ENCODE results near the gene ASCL5.

ASCL5 gene

GRCh38 chr1:201109651-201110050 is 17.3 kb downstream of the ASCL5 start:
- FAIRE-seq: no peak

DNA sequence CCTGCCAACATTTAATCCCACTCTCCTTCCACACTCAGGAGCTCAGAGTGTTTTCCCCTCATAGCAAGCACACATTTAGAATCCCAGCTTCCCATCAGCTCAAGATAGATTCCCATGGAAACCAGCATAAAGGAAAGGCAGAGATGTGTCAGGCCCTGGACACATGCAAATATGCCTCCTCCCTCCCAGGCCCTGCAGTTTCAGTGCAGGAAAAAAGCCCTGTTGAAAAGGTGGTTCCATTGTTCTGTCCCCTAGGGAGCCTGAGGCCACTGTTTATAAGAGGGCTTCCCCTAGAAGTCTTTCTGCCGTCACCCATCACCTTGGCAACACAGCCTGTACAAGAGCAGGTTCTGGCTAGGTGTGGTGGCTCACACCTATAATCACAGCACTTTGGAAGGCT is 18.4 kb downstream of the ASCL5 start:
- no peak for FAIRE-seq

DNA sequence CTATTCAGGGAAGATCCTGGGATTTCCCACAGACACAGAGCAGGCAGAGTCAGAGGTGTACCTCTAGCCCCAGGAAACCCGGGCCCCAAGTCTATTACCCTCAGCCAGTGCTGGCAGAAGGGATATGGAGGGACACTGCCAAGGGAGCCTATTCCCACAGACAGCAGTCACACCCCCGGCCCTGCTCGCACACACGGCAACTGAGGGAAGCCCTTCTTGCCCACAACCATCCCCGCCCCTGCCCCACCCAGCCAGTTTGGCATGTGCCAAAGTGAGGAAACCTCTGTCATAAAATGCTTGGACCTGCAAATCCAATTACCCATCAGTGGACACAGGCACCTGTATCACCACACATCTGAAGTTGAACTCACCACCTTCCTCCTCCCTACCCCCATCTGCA is 21.3 kb downstream of the ASCL5 start:
- FAIRE-seq: no peak

DNA sequence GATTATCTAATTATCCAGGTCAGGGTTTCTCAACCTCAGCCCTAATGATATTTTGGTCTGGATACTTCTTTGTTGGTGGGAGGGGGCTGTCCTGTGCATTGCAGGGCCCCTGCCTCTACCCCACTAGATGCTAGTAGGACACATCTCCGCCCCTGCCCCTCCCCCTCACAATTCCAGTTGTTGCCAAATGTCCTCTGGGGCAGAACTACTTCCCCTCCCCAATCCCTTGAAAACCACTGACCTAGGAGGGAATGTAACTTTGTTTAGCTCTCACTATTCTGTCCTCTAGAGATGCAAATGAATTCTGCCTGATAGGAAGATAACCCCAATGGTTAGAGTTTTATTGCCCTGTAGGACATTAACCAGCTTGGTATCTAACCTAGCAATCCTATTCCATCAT is 22.8 kb downstream of the ASCL5 start:
- FAIRE-seq: no peak

DNA sequence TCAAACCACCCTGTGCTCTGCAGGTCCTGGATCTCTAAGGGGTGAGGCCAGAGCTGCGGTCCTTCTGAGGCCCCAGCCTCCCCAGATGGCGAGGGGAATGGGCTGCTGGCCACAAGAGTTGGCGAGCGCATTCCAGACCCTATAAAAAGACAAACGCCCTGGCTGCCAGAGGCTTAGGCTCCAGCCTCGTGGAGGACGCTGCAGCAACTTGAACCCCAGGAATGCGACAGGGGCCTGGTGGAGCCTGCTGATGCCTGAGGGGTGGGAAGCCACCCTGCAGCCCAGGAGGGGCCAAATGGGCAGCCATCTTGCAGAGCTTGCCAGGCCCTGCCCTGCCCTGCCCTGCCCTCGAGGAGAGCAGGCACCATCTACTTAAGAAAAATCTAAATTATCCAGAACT is 23.3 kb downstream of the ASCL5 start:
- FAIRE-seq: no peak

- FAIRE-seq: no peak
Measured at GRCh38 chr1:201100169-201100930, 26.6 kb downstream of the ASCL5 start.

GRCh38 chr1:201098992-201099677 is 27.8 kb downstream of the ASCL5 start:
- FAIRE-seq: no peak

DNA sequence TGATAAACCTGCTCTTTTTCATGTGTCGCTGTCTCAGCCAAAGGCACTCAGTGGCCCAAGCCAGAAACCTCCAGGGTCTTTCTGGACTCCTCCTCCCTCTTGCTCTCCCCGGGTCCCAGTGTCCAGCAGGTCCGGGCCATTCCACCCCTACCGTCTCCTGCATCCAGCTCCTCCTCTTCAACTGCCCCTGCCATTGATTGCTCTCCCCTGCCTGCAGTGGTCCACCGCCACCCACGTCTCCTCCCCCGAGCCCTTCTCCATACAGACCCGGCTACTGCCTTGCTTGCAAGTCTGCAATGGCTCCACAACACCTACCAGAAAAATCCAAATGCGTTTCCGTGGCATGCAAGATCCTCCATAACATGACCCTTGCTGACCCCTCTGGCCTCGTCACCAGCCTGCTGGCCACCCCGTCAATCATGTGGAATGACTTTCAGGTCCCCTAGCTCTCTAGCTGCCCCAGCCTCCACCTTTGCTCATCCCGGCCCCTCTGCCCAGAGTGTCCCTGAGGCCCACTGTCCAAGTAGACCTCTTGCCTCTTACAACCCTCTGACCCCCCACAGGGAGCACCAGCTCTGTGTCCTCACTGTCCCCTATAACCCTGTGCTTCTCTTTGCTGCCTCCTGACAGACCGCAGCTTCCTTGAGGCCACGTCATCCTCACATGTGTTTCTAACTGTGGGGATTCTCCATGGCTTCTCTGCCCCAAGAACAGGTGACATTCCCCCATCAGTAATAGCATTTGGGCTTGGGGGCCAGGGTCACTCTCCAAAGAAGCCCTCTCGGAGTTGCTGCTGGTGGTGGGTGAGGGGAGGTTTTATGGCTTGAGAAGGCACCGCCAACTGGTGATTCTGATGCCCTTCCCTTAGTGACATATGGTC is 29.8 kb downstream of the ASCL5 start:
- FAIRE-seq: no peak

GRCh38 chr1:201096041-201096461 is 30.9 kb downstream of the ASCL5 start:
- FAIRE-seq: no peak

- FAIRE-seq: no peak
Measured at GRCh38 chr1:201095581-201095980, 31.4 kb downstream of the ASCL5 start.

DNA sequence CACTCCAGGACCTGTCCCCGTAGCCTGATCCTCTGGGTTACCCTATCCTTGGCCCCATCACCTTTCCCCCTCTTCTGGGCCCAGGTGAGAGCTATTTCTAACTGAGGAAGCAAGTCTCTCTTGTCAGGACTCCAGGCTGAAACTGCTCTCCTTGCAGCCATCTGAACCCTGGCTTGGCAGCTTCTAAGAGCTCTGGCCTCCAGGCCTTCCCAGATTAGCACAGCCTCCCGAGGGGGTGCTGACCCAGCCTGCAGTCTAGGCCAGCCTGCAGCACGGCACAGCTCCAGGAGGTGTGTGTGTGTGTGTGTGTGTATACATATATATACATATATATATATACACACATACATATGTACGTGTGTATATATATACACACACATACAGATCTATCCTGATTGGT is 32.2 kb downstream of the ASCL5 start:
- no peak for FAIRE-seq

DNA sequence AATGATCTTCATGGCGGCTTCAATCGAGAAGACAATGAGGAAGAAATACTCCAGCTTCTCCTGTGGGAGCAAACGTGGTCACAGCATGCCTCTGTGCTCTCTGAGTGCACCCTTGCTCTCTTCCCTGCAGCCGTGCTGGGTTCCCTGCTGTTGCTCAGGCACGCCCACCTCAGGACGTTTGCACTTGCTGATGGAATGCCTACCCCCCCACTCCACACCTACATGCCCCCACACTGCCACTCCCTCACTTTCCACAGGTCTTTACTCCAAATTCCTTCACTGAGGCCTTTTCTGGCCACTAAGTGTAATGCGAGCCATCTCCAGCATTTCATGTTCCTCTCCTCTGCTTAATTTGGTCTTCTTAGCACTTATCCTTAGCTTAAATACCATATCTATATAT is 33.0 kb downstream of the ASCL5 start:
- no peak for FAIRE-seq

- no peak for FAIRE-seq
Measured at GRCh38 chr1:201093561-201093960, 33.4 kb downstream of the ASCL5 start.

DNA sequence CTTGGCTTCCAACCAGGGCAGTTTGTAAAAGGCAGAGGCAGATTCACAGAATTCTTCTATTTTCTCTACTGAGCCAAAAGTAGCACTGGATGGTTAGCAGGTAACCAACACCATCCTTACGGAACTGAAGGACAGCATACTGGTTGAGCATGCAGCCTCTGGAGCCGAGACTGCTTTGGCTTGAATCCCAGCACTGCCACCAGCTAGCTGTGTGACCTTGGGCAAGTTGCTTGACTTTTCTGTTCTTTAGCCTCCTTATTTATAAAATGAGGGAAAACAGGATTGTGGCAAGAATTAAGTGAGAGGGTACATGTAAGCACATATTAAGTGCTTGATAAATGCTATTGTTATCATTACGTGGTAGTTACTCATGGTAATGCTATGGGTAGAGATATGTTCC is 34.2 kb downstream of the ASCL5 start:
- FAIRE-seq: no peak

- FAIRE-seq: no peak
Measured at GRCh38 chr1:201091256-201091655, 35.7 kb downstream of the ASCL5 start.

DNA sequence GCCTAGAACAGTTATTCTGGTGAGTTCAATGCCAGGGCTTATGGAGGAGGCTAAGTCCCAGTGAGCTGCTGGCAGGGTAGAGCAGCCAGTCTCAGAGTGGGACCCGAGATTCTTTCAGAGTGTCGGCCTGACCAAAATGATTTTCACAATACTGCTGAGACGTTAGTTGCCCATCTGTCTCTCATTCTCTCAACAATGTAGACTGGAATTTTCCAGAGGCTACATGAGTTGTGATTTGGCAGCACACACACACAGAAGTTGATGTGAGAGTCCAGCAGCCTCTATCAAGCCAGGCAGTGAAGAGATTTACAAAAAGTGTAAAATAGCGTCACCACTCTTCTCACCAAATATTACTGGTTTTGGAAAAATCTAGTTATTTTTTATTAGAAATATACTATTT is 36.4 kb downstream of the ASCL5 start:
- no peak for FAIRE-seq

DNA sequence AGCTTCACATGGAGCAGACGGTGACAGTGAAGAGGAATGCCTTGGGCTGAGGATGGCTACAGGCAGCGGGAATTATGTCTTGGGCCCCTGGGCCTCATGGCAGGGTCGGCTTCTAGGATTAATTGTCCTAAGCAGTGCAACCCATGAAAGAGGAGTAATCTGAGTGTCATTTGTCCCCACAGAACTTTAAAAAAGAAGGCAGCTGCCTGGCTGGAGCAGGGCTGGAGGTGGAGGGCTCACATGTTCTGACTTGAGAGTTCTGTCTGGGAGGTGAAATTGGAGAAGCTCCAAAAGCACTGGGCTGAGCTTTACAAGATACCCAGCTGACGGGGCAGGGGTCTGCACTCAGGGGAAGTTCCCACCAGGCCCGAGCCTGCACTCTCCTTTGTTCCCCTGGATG is 37.4 kb downstream of the ASCL5 start:
- no peak for FAIRE-seq

DNA sequence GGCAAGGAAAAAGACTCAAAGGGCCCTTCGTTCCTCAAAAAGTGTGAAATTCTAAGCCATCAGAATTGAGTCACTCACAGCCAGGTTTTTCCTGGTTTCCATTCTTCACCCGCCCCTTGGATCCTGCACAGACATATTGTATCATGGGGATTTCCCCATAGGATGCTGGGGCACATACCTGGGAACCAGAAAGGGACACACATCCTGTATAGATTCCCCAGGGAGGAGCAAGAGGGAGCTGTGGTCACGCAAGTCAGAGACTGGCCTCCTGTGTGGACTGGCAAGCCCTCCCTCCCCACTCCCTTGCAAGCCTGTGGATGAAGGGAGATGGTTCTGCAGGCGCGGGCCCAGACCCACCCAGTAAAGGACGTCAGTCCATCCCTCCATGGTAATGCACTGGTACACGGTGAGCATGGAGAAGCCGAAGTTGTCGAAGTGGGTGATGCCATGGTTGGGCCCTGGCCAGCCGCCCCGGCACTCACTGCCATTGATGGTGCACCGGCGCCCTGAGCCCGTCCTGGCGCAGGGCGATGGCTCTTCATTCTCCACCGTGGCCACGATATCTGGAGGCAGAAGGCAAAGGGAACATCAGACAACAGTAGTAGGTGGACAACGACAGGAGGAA is 38.0 kb downstream of the ASCL5 start:
- FAIRE-seq: no peak

DNA sequence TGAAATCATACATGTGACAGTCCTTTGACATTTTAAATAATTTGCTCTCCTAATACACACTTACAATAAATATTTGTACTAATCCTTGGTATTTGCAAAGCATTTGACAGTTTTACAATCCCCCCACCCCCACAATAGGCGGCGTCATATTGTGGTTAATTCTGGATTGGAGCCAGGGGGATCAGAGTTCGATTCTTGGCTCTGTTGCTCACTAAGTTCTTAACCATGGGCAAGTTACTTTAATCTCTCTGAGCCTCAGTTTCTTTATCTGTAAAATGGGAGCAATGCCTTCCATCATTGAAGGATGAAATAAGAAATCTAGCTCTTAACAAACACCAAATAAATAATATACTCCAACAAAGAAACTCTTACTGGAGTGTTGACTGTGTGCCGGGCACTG is 38.6 kb downstream of the ASCL5 start:
- FAIRE-seq: no peak

GRCh38 chr1:201085902-201086735 is 40.9 kb downstream of the ASCL5 start:
- FAIRE-seq: no peak

GRCh38 chr1:201084295-201084694 is 42.7 kb downstream of the ASCL5 start:
- no peak for FAIRE-seq

DNA sequence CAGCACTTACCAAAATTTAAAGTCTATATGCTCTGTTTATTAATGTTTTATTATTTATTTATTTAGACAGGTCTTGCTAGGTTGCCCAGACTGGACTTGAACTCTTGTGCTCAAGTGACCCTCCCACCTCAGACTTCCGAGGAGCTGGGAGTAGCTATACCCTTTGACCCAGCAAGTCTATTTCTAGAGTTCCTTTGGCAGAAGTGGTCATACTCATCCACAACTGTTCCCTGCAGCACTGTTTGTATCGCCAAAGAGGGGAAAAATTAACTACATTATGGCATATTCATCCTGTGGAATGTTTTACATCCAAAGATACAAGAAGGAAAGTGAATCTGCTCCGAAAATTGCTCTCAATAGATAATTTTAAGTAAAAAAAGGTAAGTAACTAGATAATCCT is 43.2 kb downstream of the ASCL5 start:
- FAIRE-seq: no peak

Measured in colon (tissue), 2 donors.